ENCODE data around the gene ZSCAN9.
A peak's percentile ranks its signal among the peaks of the same experiment; 100 is the strongest.

The ZSCAN9 gene

GRCh38 chr6:28220257-28221133 lies 4.6 kb upstream of the ZSCAN9 start:
- no peak for DNase-seq (ENCODE audit: low spot score)

- no peak for DNase-seq (ENCODE audit: low spot score)
Observed at GRCh38 chr6:28224131-28225055, 682 bp upstream of the ZSCAN9 start.

GRCh38 chr6:28226460-28226859 lies 1.4 kb downstream of the ZSCAN9 start:
- DNase-seq (ENCODE audit: low spot score) = no peak

GRCh38 chr6:28232785-28233184 lies 7.7 kb downstream of the ZSCAN9 start:
- no peak for DNase-seq (ENCODE audit: low spot score)

- no peak for DNase-seq (ENCODE audit: low spot score)
Observed at GRCh38 chr6:28235912-28236452, 10.9 kb downstream of the ZSCAN9 start.

- DNase-seq (ENCODE audit: low spot score) = no peak
Observed at GRCh38 chr6:28239636-28240035, 14.6 kb downstream of the ZSCAN9 start.

- DNase-seq (ENCODE audit: low spot score) = no peak
Observed at GRCh38 chr6:28240471-28240870, 15.4 kb downstream of the ZSCAN9 start.

- DNase-seq (ENCODE audit: low spot score) = no peak
Observed at GRCh38 chr6:28243946-28244345, 18.9 kb downstream of the ZSCAN9 start.

GRCh38 chr6:28245206-28245941 lies 20.3 kb downstream of the ZSCAN9 start:
- DNase-seq (ENCODE audit: low spot score) = no peak

- DNase-seq (ENCODE audit: low spot score) = no peak
Observed at GRCh38 chr6:28248916-28249315, 23.8 kb downstream of the ZSCAN9 start.

GRCh38 chr6:28250747-28251146 lies 25.7 kb downstream of the ZSCAN9 start:
- DNase-seq (ENCODE audit: low spot score) = no peak

- DNase-seq (ENCODE audit: low spot score) = no peak
Observed at GRCh38 chr6:28251661-28252008, 26.6 kb downstream of the ZSCAN9 start.

- DNase-seq (ENCODE audit: low spot score) = peak; percentile 79
Observed at GRCh38 chr6:28252009-28252975, 27.2 kb downstream of the ZSCAN9 start, which contains the start of gene ZKSCAN4. TSS of gene ZKSCAN4 (minus strand) at chr6:28252269. CDS start at chr6:28251980, 289 bp downstream.

- no peak for DNase-seq (ENCODE audit: low spot score)
Observed at GRCh38 chr6:28254121-28254519, 29.0 kb downstream of the ZSCAN9 start.

- no peak for DNase-seq (ENCODE audit: low spot score)
Observed at GRCh38 chr6:28257042-28257441, 32.0 kb downstream of the ZSCAN9 start.

- peak; percentile 75 for DNase-seq (ENCODE audit: low spot score)
Observed at GRCh38 chr6:28258877-28259777, 34.1 kb downstream of the ZSCAN9 start, which contains the start of gene NKAPL. TSS of gene NKAPL (plus strand) at chr6:28259297. CDS start at chr6:28259372, 75 bp downstream.

GRCh38 chr6:28263922-28264321 lies 38.8 kb downstream of the ZSCAN9 start:
- DNase-seq (ENCODE audit: low spot score) = no peak

- no peak for DNase-seq (ENCODE audit: low spot score)
Observed at GRCh38 chr6:28264834-28265401, 39.8 kb downstream of the ZSCAN9 start.

- DNase-seq (ENCODE audit: low spot score) = no peak
Observed at GRCh38 chr6:28266563-28266961, 41.5 kb downstream of the ZSCAN9 start.

Measured in left forelimb (tissue), 1 donor.